GDM1 (cell line): Measurements from ENCODE around the gene HMX3.

Source experiments
- DNase-seq: peaks from one replicate; lab custom pipeline; 2025; lab: John Stamatoyannopoulos, UW

HMX3 gene

GRCh38 chr10:123135415-123136141 is at the start of gene HMX3:
HMX3 (plus strand) TSS chr10:123135970; CDS start chr10:123136051, 81 bp downstream.
- no peak for DNase-seq

- no peak for DNase-seq
These were observed 49.5 kb upstream of the HMX3 start for GRCh38 chr10:123086281-123086680.

- DNase-seq: no peak
These were observed 48.4 kb upstream of the HMX3 start for GRCh38 chr10:123087348-123087747.

- DNase-seq: no peak
These were observed 48.0 kb upstream of the HMX3 start for GRCh38 chr10:123087786-123088185.

- no peak for DNase-seq
These were observed 42.9 kb upstream of the HMX3 start for GRCh38 chr10:123092635-123093414.

GRCh38 chr10:123093489-123093888 is 42.3 kb upstream of the HMX3 start:
- no peak for DNase-seq

- no peak for DNase-seq
These were observed 39.3 kb upstream of the HMX3 start for GRCh38 chr10:123096452-123096851.

GRCh38 chr10:123097039-123097438 is 38.7 kb upstream of the HMX3 start:
- no peak for DNase-seq

- no peak for DNase-seq
These were observed 35.6 kb upstream of the HMX3 start for GRCh38 chr10:123100030-123100762.

- DNase-seq: no peak
These were observed 33.9 kb upstream of the HMX3 start for GRCh38 chr10:123101872-123102271.

- DNase-seq: no peak
These were observed 33.1 kb upstream of the HMX3 start for GRCh38 chr10:123102673-123103072.

GRCh38 chr10:123103944-123104343 is 31.8 kb upstream of the HMX3 start:
- no peak for DNase-seq

- DNase-seq: no peak
These were observed 26.3 kb upstream of the HMX3 start for GRCh38 chr10:123109466-123109865.

GRCh38 chr10:123117644-123118417 is 17.9 kb upstream of the HMX3 start:
- no peak for DNase-seq

GRCh38 chr10:123119081-123119480 is 16.7 kb upstream of the HMX3 start:
- DNase-seq: no peak

GRCh38 chr10:123126246-123126645 is 9.5 kb upstream of the HMX3 start:
- DNase-seq: no peak

GRCh38 chr10:123129618-123130271 is 6.0 kb upstream of the HMX3 start:
- no peak for DNase-seq

GRCh38 chr10:123132576-123133477 is 2.9 kb upstream of the HMX3 start:
- DNase-seq: peak; percentile 64

GRCh38 chr10:123133541-123134342 is 2.0 kb upstream of the HMX3 start:
- DNase-seq: no peak
